NK-92 (cell line): ENCODE measurements around the gene METTL9.
"Not testable (repeated sequence)": the region's sequence is repeated elsewhere in the genome, so short reads cannot be mapped to it uniquely, and the experiment has no call there.

ENCODE experiments used
- DNase-seq: peaks from one replicate; lab custom pipeline; 2025; ENCODE audit not compliant: unreplicated experiment; lab: John Stamatoyannopoulos, UW

METTL9 gene

DNA sequence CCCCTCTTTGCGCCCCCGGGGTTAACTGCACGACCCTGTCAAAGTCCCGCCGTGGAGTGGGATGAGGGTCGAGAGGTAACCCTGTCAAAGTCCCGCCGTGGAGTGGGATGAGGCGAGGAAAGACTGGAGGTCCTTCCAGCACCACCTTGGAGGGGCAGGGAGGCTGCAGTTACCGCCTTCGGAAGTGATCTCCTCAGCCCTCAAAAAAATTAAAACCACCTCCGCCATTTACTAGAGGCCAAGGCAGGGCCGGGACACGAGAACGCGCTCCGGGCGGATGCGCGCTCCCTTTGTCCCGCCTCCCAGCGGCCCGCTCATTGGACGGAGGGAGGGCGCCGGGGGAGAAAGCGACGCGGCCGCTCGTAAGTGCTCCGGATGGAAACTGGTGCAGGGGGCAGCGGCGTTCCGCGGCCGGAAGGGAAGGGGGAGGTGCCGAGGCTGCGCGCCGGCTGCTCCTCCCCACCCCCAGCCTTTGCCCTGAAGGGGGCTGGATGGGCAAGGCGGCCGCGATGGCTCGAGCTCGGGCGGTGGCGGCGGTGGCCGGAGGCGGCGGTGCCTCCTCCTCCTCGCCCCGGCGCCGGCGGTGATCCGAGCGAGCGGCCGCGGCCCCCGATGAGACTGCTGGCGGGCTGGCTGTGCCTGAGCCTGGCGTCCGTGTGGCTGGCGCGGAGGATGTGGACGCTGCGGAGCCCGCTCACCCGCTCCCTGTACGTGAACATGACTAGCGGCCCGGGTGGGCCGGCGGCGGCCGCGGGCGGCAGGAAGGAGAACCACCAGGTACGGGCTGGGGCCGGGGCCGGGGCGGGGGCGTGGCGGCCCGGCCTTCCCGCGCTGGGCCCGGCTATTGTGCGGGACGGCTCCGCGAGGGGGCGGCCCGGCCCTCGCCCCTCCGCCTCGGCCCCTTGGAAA is at the start of gene METTL9:
Gene METTL9, plus strand, starts transcription at position 456 of the 909 bp plus-strand sequence. Its CDS starts 157 bp downstream, at position 613.
- DNase-seq = peak; percentile 57

DNA sequence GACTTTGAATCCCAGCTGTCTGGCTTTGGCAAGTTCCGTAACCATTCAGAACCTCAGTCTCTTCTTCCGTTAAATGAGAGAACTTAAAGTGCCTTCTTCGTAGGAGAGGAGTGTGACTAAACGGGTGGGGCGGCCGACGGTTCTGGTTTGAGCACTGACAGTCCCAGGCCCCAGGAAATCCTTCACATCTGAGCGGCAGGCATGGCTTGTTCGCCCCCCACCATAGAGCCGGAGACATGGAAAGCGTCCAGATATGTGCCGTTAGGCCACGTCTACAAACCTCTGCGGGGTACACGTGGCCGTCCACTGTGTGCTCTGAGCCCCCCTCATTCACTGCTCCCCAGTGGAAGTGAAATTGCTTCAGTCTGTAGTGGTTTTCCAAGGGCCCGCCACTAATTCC is 49.4 kb upstream of the METTL9 start:
- DNase-seq = not testable (repeated sequence)

DNA sequence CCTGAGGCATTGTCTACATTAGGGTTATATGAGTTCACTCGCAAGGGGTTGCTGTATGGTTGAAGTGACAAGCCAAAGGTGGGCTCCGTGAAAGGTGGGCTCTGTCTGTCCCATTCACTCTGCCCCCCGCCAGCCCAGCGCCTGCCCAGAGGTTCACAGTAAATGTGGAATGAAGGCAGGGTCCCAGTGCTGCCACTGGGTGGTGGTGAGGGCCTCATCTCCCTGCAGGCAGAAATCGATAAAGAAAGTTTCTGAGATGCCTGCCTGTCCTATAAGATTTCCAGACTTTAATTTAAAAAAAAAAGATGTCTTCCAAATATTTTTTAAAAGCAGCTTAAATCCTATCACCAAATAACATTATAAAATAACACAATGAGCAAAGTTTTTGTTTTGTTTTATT is 48.9 kb upstream of the METTL9 start:
- DNase-seq = not testable (repeated sequence)

DNA sequence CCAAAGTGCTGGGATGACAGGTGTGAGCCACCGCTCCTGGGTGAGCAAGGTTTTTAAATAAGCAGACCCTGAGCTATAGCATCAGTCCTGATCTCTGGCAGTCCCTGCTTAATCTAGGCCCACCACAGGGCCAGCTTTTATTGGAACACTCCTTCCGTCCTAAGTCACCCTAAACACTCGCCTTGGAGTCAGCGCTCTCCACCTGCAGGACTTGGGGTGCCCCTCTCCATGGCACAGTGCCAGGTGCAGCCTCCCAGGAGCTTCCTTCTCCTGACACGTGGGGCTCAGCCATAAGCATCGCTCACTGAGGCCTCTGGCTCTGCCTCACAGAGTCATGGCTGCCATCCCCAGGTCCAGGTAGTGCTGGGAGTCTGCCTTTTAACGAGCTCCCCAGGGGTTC is 48.3 kb upstream of the METTL9 start:
- DNase-seq = not testable (repeated sequence)

DNA sequence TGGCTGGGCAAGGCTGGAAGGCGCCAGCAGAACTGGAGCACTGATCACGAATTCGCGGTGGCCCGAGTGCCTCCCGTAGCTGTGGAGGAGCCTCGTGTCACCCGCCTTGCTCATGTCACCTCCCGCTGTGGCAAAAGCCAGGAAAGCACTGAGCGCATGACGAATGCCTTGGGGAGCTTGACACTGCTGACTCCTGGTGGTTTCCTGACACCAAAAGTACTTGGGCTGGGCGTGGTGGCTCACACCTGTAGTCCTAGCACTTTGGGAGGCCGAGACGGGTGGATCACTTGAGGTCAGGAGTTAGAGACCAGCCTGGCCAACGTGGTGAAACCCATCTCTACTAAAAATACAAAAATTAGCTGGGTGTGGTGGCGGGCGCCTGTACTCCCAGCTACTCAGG is 47.8 kb upstream of the METTL9 start:
- not testable (repeated sequence) for DNase-seq

DNA sequence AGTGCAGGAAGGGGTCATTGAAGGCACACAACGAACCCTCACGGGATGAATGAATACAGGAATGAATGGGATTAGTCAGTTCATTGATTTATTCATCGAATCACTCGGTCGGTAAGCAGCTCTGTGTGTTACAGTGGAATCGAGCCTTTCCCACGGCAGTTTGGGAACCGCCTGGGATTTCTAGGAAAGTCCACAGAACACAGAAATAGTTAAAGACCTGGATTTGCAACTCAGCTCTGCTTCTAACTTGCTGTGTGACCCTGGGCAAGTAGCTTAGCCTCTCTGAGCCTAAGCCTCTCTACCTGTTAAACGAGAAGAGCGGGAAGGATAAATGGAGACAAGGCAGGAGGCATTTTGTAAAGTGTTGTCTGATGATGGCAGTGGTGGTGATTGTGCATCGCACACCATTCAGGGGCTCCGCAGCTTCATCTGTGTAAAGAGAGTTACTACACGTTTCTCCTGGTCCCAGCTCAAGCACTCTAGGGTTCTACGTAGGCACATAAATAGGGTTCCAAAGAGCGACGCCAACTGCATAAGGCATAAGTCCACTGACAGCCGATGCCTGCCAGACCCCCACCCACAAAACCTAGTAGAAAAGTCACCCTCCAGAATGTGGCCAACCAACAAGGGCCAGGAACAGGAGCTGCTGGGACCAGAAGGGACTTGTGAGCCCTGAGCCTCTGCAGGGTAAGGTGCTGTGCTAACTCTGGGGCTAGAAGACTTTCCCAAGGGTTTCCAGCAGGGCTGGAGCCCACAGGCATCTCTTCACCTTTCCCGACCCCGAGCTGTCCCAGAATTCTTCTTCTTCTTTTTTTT is 45.7 kb upstream of the METTL9 start:
- not testable (repeated sequence) for DNase-seq

DNA sequence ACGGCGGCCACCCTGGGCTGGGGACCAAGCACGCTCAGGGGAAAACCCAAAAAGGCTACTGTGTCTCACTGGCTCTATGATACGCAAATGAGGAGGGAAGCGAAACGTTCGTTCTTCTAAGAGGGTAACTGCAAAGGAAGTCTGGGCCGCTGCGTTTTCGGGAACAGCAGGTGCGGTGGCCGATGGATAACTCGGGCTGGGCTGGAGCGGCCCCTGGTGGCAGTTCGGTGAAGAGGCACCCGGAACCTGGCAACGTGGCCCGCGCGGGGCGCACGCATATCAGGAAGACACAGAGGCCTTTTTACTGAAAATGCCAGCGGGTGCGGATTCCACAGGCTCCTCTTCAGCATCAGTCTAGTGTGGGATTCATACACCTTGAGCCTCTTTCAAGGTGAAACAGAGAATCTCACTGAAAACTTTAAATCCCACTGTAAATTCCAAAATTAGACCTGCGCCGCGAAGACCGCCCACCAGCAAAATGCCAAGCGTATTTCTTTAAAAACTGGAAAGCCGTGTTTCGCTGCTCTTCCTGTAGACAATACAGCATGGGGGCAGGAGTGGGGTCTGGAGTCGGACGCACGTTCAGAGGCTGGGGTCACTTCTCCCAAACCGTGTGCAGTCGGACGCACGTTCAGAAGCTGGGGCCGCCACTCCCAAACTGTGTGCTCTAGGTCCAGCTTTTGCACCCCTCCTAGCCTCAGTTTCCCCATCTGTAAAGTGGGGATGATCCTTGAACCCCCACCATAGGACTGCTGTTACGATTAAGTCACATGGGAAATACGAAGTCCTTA is 44.4 kb upstream of the METTL9 start:
- DNase-seq = peak; percentile 47

DNA sequence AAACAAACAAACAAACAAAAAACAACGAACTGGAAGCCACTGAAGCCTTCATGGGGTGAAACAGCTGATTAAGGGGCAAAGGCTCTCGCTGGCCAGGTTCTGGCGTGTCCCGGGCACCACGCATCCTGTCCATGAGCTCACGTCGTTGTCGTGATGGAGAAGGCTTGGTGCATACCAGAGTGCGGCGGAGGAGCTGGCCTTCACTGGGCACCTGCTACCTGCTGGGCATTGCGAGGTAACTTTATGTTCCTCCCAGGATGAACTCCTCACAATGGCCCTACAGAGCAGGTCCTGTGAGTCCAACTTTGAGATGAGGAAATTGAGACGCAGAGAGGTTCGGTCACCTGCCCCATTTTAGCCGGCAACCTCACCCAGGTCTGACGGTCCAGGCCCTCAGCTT is 43.8 kb upstream of the METTL9 start:
- DNase-seq = not testable (repeated sequence)

DNA sequence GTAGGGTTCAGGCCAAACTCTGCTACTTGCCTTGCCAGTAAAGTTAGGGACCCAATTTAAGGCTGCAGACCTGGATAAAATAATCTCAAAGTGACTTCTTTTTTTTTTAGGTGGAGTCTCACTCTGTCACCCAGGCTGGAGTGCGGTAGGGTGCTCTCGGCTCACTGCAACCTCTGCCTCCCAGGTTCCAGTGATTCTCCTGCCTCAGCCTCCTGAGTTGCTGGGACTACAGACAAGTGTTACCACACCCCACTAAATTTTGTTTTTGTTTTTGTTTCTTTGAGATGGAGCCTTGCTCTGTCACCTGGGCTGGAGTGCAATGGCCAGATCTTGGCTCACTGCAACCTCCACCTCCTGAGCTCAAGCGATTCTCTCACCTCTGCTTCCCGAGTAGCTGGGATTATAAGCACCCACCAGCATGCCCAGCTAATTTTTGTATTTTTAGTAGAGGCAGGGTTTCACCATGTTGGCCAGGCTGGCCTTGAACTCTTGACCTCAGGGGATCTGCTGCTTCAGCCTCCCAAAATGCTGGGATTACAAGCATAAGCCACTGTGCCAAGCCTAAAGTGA is 43.3 kb upstream of the METTL9 start:
- DNase-seq = not testable (repeated sequence)

DNA sequence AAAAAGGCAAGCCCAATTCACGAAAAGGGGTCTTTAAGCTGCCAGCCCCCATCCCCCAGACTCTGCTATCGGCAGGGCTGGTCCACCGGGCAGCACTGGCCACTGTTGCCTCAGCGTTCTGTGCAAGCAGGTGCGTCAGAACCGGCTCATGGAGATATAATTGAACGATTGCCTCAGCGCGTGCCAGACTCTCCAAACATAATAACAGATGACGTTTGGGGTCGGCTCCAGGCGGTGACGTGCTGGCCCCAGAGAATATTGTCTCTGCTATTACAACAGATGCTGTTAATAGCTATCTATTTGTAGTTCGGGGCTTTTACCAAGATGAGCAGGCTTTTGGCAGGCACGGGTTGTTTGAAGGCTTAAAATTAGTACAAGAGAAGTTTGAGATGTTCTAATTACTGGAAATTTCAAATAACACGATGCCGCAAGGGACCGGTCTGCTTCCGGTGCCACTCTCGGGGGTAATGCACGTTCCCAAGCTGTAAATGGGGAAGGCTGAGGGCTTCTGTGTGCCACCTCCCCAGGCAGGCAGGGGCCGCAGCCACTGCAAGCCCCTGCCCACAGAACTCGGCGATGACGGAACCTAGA is 42.6 kb upstream of the METTL9 start:
- not testable (repeated sequence) for DNase-seq

DNA sequence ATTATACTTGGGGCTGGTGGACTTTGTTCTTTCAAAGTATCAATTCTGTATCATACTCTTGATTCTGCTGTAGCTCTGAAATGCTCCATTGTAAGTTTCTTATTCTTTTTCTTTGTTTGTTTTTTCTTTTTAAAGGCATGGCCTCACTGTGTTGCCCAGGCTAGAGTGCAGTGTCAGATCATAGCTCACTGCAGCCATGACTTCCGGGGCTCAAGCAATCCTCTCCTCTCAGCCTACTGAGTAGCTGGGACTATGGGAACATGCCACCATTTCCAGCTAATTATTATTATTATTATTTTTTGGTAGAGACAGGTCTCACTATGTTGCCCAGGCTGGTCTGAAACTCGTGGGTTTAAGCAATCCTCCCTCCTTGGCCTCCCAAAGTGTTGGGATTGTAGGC is 38.9 kb upstream of the METTL9 start:
- no peak for DNase-seq

DNA sequence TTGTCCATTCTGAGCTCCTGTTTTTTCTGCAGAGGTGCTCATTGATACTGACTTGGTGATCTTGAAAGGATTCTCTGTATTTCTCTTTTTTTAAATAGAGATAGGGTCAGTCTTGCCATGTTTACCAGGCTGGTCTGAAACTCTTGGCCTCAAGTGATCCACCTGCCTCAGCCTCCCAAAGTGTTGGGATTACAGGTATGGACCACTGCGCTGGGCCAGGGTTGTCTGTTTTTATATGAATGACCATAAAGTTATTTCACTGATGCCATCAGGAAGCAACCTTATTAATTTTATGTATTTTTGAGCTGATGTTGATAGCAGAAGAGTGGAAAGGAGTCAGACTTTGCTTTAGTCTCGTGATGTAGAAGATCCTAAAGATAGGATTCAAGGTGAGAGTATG is 35.7 kb upstream of the METTL9 start:
- no peak for DNase-seq

DNA sequence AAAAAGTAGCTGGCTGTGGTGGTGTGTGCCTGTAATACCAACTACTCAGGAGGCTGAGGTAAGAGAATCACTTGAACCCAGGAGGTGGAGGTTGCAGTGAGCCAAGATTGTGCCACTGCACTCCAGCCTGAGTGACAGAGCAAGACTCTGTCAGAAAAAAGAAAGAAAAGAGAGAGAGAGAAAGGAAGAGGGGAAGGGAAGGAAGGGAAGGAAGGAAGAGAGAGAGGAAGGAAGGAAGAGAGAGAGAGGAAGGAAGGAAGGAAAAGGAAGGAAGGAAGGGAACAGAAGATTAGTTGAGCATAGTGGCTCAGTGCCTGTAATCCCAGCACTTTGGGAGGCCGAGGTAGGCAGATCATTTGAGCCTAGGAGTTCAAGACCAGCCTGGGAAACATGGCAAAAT is 35.0 kb upstream of the METTL9 start:
- not testable (repeated sequence) for DNase-seq

DNA sequence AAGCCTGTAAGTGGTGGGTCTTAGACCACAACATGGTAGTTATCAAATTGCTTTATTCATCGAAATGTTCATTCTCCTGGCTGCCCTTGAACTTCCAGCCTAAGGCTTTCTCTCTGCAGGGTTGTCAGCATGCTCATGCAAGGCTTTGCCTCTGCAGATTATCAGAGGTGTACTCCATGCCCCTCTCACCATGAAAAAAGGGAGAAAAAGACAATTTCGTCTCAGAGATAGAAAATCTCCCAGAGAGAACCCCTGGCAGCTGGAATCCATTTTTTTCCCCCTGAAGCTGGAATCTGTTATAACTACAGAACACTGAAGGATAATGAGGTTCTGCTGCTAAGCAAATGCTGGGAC is 33.9 kb upstream of the METTL9 start:
- DNase-seq = no peak

DNA sequence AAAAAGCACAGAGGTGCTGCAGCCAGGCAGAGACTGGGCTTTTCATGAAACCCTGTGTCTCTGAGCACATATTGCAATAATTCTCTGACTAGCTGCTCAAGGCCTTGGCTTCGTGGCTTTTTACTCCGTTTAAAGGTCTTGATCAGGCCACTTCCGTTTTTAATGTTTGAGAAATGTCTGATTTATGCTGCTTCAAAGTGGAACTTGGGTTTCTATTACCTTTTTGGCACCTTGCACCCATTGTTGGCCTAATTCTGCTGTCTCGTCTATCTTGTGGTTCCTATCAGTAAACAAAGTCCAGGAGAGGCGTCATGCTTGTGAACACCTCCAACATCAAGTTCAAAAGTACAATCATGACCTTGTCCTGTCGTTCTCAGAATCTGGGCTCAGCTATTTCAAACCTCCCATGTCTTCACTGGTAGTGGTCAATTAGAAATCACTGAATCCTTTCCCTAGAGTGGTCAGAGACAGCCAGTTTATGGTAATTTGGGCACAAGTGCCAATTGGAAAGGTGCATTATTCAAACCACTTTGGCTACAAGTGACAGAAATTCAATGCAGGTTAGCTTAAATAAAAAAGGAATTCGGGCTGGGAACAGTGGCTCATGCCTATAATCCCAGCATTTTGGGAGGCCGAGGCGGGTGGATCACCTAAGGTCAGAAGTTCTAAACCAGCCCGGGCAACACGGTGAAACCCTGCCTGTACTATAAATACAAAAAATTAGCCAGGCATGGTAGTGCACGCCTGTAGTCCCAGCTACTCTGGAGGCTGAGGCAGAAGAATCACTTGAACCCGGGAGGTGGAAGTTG is 33.3 kb upstream of the METTL9 start:
- no peak for DNase-seq

DNA sequence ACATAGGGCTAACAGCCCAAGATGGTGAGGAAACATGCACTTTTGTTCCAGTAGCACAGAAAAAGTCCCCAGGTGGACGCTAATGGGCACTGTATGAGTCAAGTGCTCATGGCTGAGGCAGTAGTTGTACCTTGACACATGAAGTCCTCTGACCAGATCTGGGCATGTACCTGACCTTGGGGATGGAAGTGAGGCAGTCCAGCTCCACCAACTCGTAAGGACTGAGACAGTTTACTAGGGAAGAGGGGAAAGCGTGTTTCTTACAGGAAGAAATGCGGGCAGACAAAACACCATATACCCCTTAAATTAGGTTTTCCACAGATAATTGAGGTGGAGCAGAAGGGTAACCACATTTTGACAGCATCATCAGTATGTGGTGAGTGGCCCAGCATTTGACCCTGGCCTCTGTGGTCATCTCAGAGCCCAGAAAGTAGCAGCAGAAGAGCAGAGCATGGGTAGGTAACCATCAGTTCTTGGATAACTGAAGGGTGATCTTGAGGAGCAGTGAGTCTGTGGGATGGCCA is 32.4 kb upstream of the METTL9 start:
- no peak for DNase-seq

DNA sequence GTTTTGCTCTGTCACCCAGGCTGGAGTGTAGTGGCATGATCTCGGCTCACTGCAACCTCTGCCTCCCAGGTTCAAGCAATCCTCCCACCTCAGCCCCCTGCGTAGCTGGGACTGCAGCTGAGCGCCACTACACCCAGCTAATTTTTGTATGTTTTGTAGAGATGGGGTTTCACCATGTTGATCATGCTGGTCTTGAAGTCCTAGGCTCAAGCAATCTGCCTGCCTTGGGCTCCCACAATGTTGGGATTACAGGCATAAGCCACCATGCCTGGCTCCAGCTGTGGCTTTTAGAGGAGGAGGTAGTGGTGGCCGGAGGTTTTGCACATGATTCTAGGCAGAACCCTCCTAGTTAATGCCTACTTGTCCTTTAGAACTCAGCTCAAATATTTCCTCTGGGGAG is 31.9 kb upstream of the METTL9 start:
- not testable (repeated sequence) for DNase-seq

DNA sequence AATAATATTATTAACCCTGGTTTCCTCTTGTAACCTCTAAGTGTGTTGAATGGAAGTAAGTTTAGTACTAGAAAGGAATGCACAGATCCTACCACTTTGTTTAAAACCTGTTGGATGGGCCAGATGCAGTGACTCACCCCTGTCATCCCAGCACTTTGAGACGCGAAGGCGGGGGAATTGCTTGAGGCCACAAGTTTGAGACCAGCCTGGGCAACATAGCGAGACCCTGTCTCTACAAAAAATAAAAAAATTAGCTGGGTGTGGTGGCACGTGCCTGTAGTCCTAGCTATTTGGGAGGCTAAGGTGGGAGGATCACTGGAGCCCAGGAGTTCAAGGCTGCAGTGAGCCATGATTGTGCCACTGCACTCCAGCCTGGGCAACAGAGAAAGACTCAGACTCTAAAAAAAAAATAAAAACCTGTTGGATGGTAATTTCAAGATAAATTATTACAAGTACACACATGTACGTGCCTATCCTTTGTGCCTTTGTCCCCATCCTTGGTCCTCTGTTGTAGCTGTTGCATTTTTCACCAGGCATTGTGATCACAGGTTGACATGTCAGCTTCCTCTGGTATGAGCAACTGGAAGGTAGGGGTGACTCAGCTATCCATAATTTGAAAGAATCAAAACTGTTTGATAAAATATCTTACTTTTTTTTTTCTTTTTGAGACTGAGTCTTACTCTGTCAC is 30.7 kb upstream of the METTL9 start:
- no peak for DNase-seq

DNA sequence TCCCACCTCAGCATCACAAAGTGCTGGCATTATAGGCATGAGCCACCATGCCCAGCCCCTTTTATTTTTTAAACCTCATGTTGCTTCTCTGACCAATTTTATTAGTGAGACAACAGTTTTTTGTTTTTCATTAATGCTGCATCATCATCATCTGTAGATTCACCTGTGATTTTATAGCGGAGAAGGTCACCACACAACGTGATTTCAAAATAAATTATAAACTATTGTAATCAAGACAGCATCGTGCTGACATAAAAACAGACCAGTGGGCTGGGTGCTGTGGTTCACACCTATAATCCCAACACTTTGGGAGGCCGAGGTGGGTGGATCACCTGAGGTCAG is 28.7 kb upstream of the METTL9 start:
- no peak for DNase-seq
